Astrocyte (in vitro differentiated cells and primary cell): ENCODE measurements around the gene DMXL2. TPM values are rescaled to one million over a fixed set of nuclear protein-coding genes. Genes with fewer than 3 reads are reported as not detected.

ENCODE experiments used
- DNase-seq: peaks from one replicate; pipeline ENCODE4 v3.0.0-alpha.2; 2010; ENCODE audit warnings: low read depth
- FAIRE-seq: peaks from 2 replicates; lab custom pipeline; 2011; peaks lifted over from hg19 to GRCh38; lab: Jason Lieb, UNC
- H2AFZ ChIP-seq: 2 replicates; pipeline ENCODE4 v1.6.0; 2012; ENCODE audit warnings: low read depth, low read length, inconsistent platforms
- H3K27ac ChIP-seq: 2 replicates; pipeline ENCODE4 v1.5.1; 2011; ENCODE audit warnings: low read depth, low read length, inconsistent platforms
- H3K27me3 ChIP-seq: 2 replicates; pipeline ENCODE4 v1.6.0; 2011; ENCODE audit warnings: low read length, inconsistent platforms; ENCODE audit not compliant: insufficient read depth
- H3K36me3 ChIP-seq: 2 replicates; pipeline ENCODE4 v1.5.1; 2011; ENCODE audit warnings: low read length, inconsistent platforms; ENCODE audit not compliant: insufficient read depth
- H3K4me1 ChIP-seq: 2 replicates; pipeline ENCODE4 v1.5.1; 2011; ENCODE audit warnings: low read length, inconsistent platforms; ENCODE audit not compliant: insufficient read depth
- H3K4me2 ChIP-seq: 2 replicates; pipeline ENCODE4 v1.6.0; 2012; ENCODE audit warnings: low read length, inconsistent platforms
- H3K4me3 ChIP-seq: 2 replicates; pipeline ENCODE4 v1.5.1; 2011; ENCODE audit warnings: low read depth, mild to moderate bottlenecking, low read length, inconsistent platforms; ENCODE audit not compliant: insufficient read depth
- H3K79me2 ChIP-seq: 2 replicates; pipeline ENCODE4 v1.6.0; 2012; ENCODE audit warnings: mild to moderate bottlenecking, low read length, inconsistent platforms; ENCODE audit not compliant: insufficient read depth
- H3K9ac ChIP-seq: 2 replicates; pipeline ENCODE4 v1.6.0; 2012; ENCODE audit warnings: mild to moderate bottlenecking, low read length, inconsistent platforms
- H3K9me3 ChIP-seq: 2 replicates; pipeline ENCODE4 v1.5.1; 2012; ENCODE audit warnings: low read depth, mild to moderate bottlenecking, low read length, inconsistent platforms; ENCODE audit not compliant: insufficient read depth
- H4K20me1 ChIP-seq: 2 replicates; pipeline ENCODE4 v1.6.0; 2012; ENCODE audit warnings: low read length, inconsistent platforms; ENCODE audit not compliant: insufficient read depth
- H3K27ac Mint-ChIP-seq: one replicate; pipeline ENCODE4 v1.8.0; 2021; ENCODE audit warnings: mild to moderate bottlenecking, mixed read lengths; ENCODE audit not compliant: unreplicated experiment
- H3K27me3 Mint-ChIP-seq: one replicate; pipeline ENCODE4 v1.8.0; 2021; ENCODE audit warnings: low read depth, mixed read lengths; ENCODE audit not compliant: unreplicated experiment
- H3K36me3 Mint-ChIP-seq: one replicate; pipeline ENCODE4 v1.8.0; 2021; ENCODE audit warnings: low read depth, mixed read lengths; ENCODE audit not compliant: unreplicated experiment
- H3K4me1 Mint-ChIP-seq: one replicate; pipeline ENCODE4 v1.8.0; 2021; ENCODE audit warnings: low read depth, mixed read lengths; ENCODE audit not compliant: unreplicated experiment
- H3K4me3 Mint-ChIP-seq: one replicate; pipeline ENCODE4 v1.8.0; 2021; ENCODE audit warnings: mild to moderate bottlenecking, moderate library complexity, mixed read lengths; ENCODE audit not compliant: unreplicated experiment
- H3K9me3 Mint-ChIP-seq: one replicate; pipeline ENCODE4 v1.8.0; 2021; ENCODE audit warnings: mild to moderate bottlenecking, mixed read lengths; ENCODE audit not compliant: unreplicated experiment
- CTCF ChIP-seq: IDR thresholded peaks from 2 replicates; pipeline ENCODE4 v1.5.1; 2011; ENCODE audit warnings: low read depth, mild to moderate bottlenecking, inconsistent platforms, low read length, moderate library complexity; ENCODE audit not compliant: insufficient read depth
- EZH2 ChIP-seq: IDR thresholded peaks from 2 replicates; pipeline ENCODE4 v1.6.1; 2012; ENCODE audit warnings: mild to moderate bottlenecking, low read length, inconsistent platforms; ENCODE audit not compliant: insufficient read depth
- total RNA-seq: library from RNA; stranded (reverse); gene quantifications from 2 replicates; pipeline ENCODE4 v1.2.1, GENCODE V29; 2021

DMXL2 gene
- total RNA-seq, 1 donor from 2014 or later: 19.0 TPM

DNA sequence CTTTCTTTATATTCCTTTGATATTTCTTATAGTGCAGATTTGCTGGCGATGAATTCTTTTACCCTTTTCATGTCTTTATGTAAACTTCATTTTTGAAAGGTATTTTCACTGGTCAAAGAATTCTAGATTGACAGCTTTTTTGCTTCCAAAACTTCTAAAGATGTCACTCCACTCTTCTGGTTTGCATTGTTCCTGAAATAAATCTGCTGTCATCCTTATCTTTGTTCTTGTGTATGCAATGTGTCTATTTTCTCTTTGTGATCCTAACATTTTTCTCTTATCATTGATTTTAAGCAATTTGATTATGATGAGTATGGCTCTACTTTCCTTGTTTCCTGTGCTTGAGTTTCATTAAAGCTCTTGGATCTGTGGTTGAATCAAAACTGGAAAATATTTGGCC is 177.8 kb downstream of the DMXL2 start:
- Histone ChIP-seq H4K20me1 (no peaks in the 10 kb centered on the region), H3K27me3 (no peaks in the 10 kb centered on the region), H3K4me2 (no peak overlapping the region), H3K4me3 (no peak overlapping the region), H3K27ac (no peak overlapping the region), H3K79me2 (no peaks in the 10 kb centered on the region), H3K9ac (no peak overlapping the region), H3K9me3 (no peaks in the 10 kb centered on the region), H3K4me1 (peaks cover 3% of the 10 kb centered on the region), H2AFZ (no peak overlapping the region), H3K36me3 (peaks cover 5% of the 10 kb centered on the region)
- peaks cover 2% of the 10 kb centered on the region for H3K9me3 Mint-ChIP-seq
- FAIRE-seq (no peak), DNase-seq (no peak)
- peaks cover 11% of the 10 kb centered on the region for H3K36me3 Mint-ChIP-seq
- no peaks in the 10 kb centered on the region for H3K27me3 Mint-ChIP-seq
- H3K27ac Mint-ChIP-seq: no peak overlapping the region
- no peak for TF ChIP-seq EZH2
- TF ChIP-seq CTCF: no peak
- peaks cover under 1% of the 10 kb centered on the region for H3K4me1 Mint-ChIP-seq
- H3K4me3 Mint-ChIP-seq: no peak overlapping the region

- H3K9ac ChIP-seq: no peak overlapping the region
- no peak overlapping the region for H3K4me3 Mint-ChIP-seq
- no peak overlapping the region for H3K27ac Mint-ChIP-seq
- H3K27ac ChIP-seq: no peak overlapping the region
- no peaks in the 10 kb centered on the region for H3K4me1 Mint-ChIP-seq
- no peaks in the 10 kb centered on the region for H3K27me3 ChIP-seq
- H3K36me3 Mint-ChIP-seq: peaks cover 7% of the 10 kb centered on the region
- H3K4me1 ChIP-seq: no peaks in the 10 kb centered on the region
- DNase-seq (no peak), FAIRE-seq (no peak)
- H3K9me3 ChIP-seq: no peaks in the 10 kb centered on the region
- no peaks in the 10 kb centered on the region for H3K27me3 Mint-ChIP-seq
- no peaks in the 10 kb centered on the region for H3K79me2 ChIP-seq
- H2AFZ ChIP-seq: no peak overlapping the region
- TF ChIP-seq EZH2 (no peak), CTCF (no peak)
- H4K20me1 ChIP-seq: no peaks in the 10 kb centered on the region
- peaks cover 5% of the 10 kb centered on the region for H3K36me3 ChIP-seq
- peaks cover 2% of the 10 kb centered on the region for H3K9me3 Mint-ChIP-seq
- no peak overlapping the region for H3K4me2 ChIP-seq
- no peak overlapping the region for H3K4me3 ChIP-seq
These were observed 178.5 kb downstream of the DMXL2 start for GRCh38 chr15:51444112-51444511.

- no peaks in the 10 kb centered on the region for H3K4me1 Mint-ChIP-seq
- TF ChIP-seq CTCF (no peak), EZH2 (no peak)
- Histone ChIP-seq H3K4me1 (no peaks in the 10 kb centered on the region), H2AFZ (no peak overlapping the region), H3K4me3 (no peak overlapping the region), H3K36me3 (no peaks in the 10 kb centered on the region), H4K20me1 (no peaks in the 10 kb centered on the region), H3K79me2 (no peaks in the 10 kb centered on the region), H3K9ac (no peak overlapping the region), H3K9me3 (no peaks in the 10 kb centered on the region), H3K4me2 (no peak overlapping the region), H3K27ac (no peak overlapping the region), H3K27me3 (no peaks in the 10 kb centered on the region)
- H3K36me3 Mint-ChIP-seq: peaks cover 7% of the 10 kb centered on the region
- no peak for DNase-seq
- H3K27ac Mint-ChIP-seq: no peak overlapping the region
- H3K4me3 Mint-ChIP-seq: no peak overlapping the region
- no peaks in the 10 kb centered on the region for H3K27me3 Mint-ChIP-seq
- FAIRE-seq: no peak
- peaks cover 2% of the 10 kb centered on the region for H3K9me3 Mint-ChIP-seq
These were observed 179.2 kb downstream of the DMXL2 start for GRCh38 chr15:51443282-51443914.
